Fibroblast of peridontal ligament (primary cell): ENCODE data around the gene OTOP2.

Experiments used
- DNase-seq: peaks from one replicate; pipeline ENCODE4 v3.0.0-alpha.2; 2010; ENCODE audit errors: extremely low read depth

Gene OTOP2

GRCh38 chr17:74924250-74924948 is at the start of gene OTOP2:
Gene OTOP2 (plus strand): TSS chr17:74924273. CDS start chr17:74924633, 360 bp downstream.
- no peak for DNase-seq

GRCh38 chr17:74874615-74875037 is 49.4 kb upstream of the OTOP2 start:
- no peak for DNase-seq

- no peak for DNase-seq
Measured at GRCh38 chr17:74875155-74875976, 48.7 kb upstream of the OTOP2 start.

- no peak for DNase-seq
Measured at GRCh38 chr17:74875977-74876593, 48.0 kb upstream of the OTOP2 start.

- DNase-seq: no peak
Measured at GRCh38 chr17:74877592-74878548, 46.2 kb upstream of the OTOP2 start.

- DNase-seq: no peak
Measured at GRCh38 chr17:74878658-74879057, 45.4 kb upstream of the OTOP2 start.

- no peak for DNase-seq
Measured at GRCh38 chr17:74879308-74879707, 44.8 kb upstream of the OTOP2 start.

GRCh38 chr17:74881073-74881472 is 43.0 kb upstream of the OTOP2 start:
- DNase-seq: no peak

GRCh38 chr17:74882517-74883240 is 41.4 kb upstream of the OTOP2 start:
- DNase-seq: no peak

GRCh38 chr17:74883241-74883745 is 40.8 kb upstream of the OTOP2 start:
- no peak for DNase-seq

- DNase-seq: no peak
Measured at GRCh38 chr17:74888469-74888868, 35.6 kb upstream of the OTOP2 start.

- no peak for DNase-seq
Measured at GRCh38 chr17:74890554-74890953, 33.5 kb upstream of the OTOP2 start.

GRCh38 chr17:74892013-74892841 is 31.8 kb upstream of the OTOP2 start:
- no peak for DNase-seq

- no peak for DNase-seq
Measured at GRCh38 chr17:74892974-74893911, 30.8 kb upstream of the OTOP2 start, which contains the start of gene FADS6. Gene FADS6 (minus strand): TSS chr17:74893633. CDS start chr17:74893595, 38 bp downstream.

GRCh38 chr17:74893936-74894671 is 30.0 kb upstream of the OTOP2 start:
- no peak for DNase-seq

GRCh38 chr17:74898376-74898946 is 25.6 kb upstream of the OTOP2 start:
- DNase-seq: no peak

- no peak for DNase-seq
Measured at GRCh38 chr17:74900208-74900607, 23.9 kb upstream of the OTOP2 start.
